SU-DHL-6 (cell line): ENCODE results near the gene RAB10.

ENCODE experiments used
- EZH2phosphoT487 ChIP-seq: fragments of 200-600 bp; sonication (generic), shearing (Covaris generic); conservative IDR thresholded peaks from 2 replicates; pipeline ENCODE4 v1.6.1; 2018; ENCODE audit warnings: mild to moderate bottlenecking, antibody characterized with exemption, low read length, moderate library complexity, mixed read lengths
- TF ChIP-seq, protein P1 (sequence below): fragments of 200-600 bp; sonication (generic); IDR thresholded peaks from one replicate; pipeline ENCODE4 v1.5.1; 2017; ENCODE audit warnings: antibody characterized with exemption, mild to moderate bottlenecking, low read length, moderate library complexity; ENCODE audit not compliant: insufficient read depth, poor library complexity, severe bottlenecking

DNA sequence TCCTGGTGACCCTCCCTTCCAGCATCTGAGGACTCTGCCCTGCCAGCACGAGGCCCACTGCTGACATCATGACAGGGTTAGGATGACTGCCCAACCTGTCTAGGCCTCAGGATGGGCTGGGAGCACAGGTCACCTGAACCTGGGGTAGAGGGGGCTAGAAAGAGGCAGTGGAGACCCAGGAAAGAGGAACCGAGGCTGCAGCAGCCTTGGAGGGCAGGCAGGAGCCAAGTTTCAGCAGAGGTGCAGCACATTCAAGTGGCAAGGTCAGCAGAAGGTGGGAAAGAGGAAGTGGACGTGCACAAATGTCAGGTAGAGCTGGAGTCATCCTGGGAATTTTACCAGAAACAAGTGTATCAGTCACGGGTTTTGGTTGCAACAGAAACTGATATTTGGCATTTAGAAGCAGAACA is 13.6 kb upstream of the RAB10 start:
- TF ChIP-seq, protein P1, sequence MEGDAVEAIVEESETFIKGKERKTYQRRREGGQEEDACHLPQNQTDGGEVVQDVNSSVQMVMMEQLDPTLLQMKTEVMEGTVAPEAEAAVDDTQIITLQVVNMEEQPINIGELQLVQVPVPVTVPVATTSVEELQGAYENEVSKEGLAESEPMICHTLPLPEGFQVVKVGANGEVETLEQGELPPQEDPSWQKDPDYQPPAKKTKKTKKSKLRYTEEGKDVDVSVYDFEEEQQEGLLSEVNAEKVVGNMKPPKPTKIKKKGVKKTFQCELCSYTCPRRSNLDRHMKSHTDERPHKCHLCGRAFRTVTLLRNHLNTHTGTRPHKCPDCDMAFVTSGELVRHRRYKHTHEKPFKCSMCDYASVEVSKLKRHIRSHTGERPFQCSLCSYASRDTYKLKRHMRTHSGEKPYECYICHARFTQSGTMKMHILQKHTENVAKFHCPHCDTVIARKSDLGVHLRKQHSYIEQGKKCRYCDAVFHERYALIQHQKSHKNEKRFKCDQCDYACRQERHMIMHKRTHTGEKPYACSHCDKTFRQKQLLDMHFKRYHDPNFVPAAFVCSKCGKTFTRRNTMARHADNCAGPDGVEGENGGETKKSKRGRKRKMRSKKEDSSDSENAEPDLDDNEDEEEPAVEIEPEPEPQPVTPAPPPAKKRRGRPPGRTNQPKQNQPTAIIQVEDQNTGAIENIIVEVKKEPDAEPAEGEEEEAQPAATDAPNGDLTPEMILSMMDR, result no peak
- no peak for TF ChIP-seq EZH2phosphoT487
